AG04450 (cell line): Measurements from ENCODE around the gene SIPA1L3. TPM values are rescaled to one million over a fixed set of nuclear protein-coding genes. Genes with fewer than 3 reads are reported as not detected.

Experiments used
- CTCF ChIA-PET: fragments of 300-600, 350-600 bp; formaldehyde crosslinking; extraction: SDS; loops from one replicate; lab custom pipeline; 2022; ENCODE audit warnings: antibody characterized with exemption, inconsistent platforms; lab: Charles Lee
- POLR2A ChIA-PET: fragments of 350-600 bp; formaldehyde crosslinking; extraction: SDS; loops from one replicate; lab custom pipeline; 2021; ENCODE audit warnings: antibody characterized with exemption, inconsistent platforms; lab: Yijun Ruan, JAX
- DNase-seq: peaks from one replicate; pipeline ENCODE4 v3.0.0-alpha.2; 2011; ENCODE audit warnings: low read depth, low spot score
- H3K27ac ChIP-seq: one replicate; pipeline ENCODE4 v1.5.1; 2012; ENCODE audit warnings: low read depth, low read length, control low read depth
- H3K27me3 ChIP-seq: one replicate; pipeline ENCODE4 v1.6.0; 2012; ENCODE audit warnings: low read length; ENCODE audit not compliant: control insufficient read depth, insufficient read depth
- H3K4me3 ChIP-seq: 2 replicates; pipeline ENCODE4 v1.5.1; 2011; ENCODE audit warnings: mild to moderate bottlenecking, low read depth, low read length, control low read depth
- H3K9me3 ChIP-seq: 2 replicates; pipeline ENCODE4 v1.5.1; 2012; ENCODE audit warnings: low read length; ENCODE audit not compliant: control insufficient read depth, insufficient read depth
- CTCF ChIP-seq: IDR thresholded peaks from 2 replicates; pipeline ENCODE4 v1.5.1; 2011; ENCODE audit warnings: low read depth, low read length, control low read depth, inconsistent platforms
- polyA plus RNA-seq: library from polyadenylated mRNA; depleted of rRNA; stranded (reverse); fragments of >200 nt; gene quantifications from 2 replicates; pipeline ENCODE4 v1.2.3, GENCODE V29; 2011

SIPA1L3 gene
- polyA plus RNA-seq, 1 experiment: 4.9 TPM

- CTCF ChIA-PET: no interaction called here
- DNase-seq: no peak
- no peak for TF ChIP-seq CTCF
These were observed 28.3 kb downstream of the SIPA1L3 start for GRCh38 chr19:37935341-37935740.

GRCh38 chr19:37936166-37936565 is 29.2 kb downstream of the SIPA1L3 start:
- Histone ChIP-seq H3K4me3 (no peak overlapping the region), H3K9me3 (peaks cover 8% of the 10 kb centered on the region; the same call in 1 of the 2 replicates), H3K27me3 (no peaks in the 10 kb centered on the region), H3K27ac (no peak overlapping the region)
- no peak for TF ChIP-seq CTCF
- CTCF ChIA-PET: no interaction called here
- POLR2A ChIA-PET: no interaction called here
- no peak for DNase-seq

More at GRCh38 chr19:37935341-37935740, 28.3 kb downstream of the SIPA1L3 start:
- H3K27ac ChIP-seq: no peak overlapping the region
- H3K9me3 ChIP-seq: peaks cover 12% of the 10 kb centered on the region; the same call in 1 of the 2 replicates
- no peak overlapping the region for H3K4me3 ChIP-seq
- H3K27me3 ChIP-seq: no peaks in the 10 kb centered on the region
- POLR2A ChIA-PET: no interaction called here

GRCh38 chr19:37936886-37937285 is 29.9 kb downstream of the SIPA1L3 start:
- ChIA-PET CTCF (no interaction called here), POLR2A (no interaction called here)
- DNase-seq: no peak
- Histone ChIP-seq H3K27me3 (no peaks in the 10 kb centered on the region), H3K4me3 (no peak overlapping the region), H3K27ac (no peak overlapping the region), H3K9me3 (peaks cover 8% of the 10 kb centered on the region; the same call in 1 of the 2 replicates)
- no peak for TF ChIP-seq CTCF

- Histone ChIP-seq H3K4me3 (no peak overlapping the region), H3K27me3 (no peaks in the 10 kb centered on the region), H3K9me3 (peaks cover 8% of the 10 kb centered on the region; the same call in 1 of the 2 replicates), H3K27ac (no peak overlapping the region)
- DNase-seq: no peak
- POLR2A ChIA-PET: interaction anchor here (0.6 kb wide), 1 partner anchor 79 kb away, joined by 4 read pairs; no protein-coding TSS in a partner anchor
- CTCF ChIA-PET: no interaction called here
- no peak for TF ChIP-seq CTCF
These were observed 31.3 kb downstream of the SIPA1L3 start for GRCh38 chr19:37938353-37938752.

- H3K4me3 ChIP-seq: no peak overlapping the region
- TF ChIP-seq CTCF: no peak
- POLR2A ChIA-PET: no interaction called here
- CTCF ChIA-PET: no interaction called here
- DNase-seq: no peak
- no peaks in the 10 kb centered on the region for H3K27me3 ChIP-seq
- H3K9me3 ChIP-seq: no peaks in the 10 kb centered on the region
- H3K27ac ChIP-seq: no peak overlapping the region
These were observed 34.9 kb downstream of the SIPA1L3 start for GRCh38 chr19:37941782-37942515.
